GM21528 (cell line): ENCODE data around the gene ETV1.

Source experiments
- ATAC-seq: cut with Tn5 transposase; IDR thresholded peaks from one replicate; pipeline ENCODE4 v1.9.1; 2021; ENCODE audit warnings: mild to moderate bottlenecking, moderate library complexity; ENCODE audit not compliant: unreplicated experiment, low FRiP score

ETV1 gene

DNA sequence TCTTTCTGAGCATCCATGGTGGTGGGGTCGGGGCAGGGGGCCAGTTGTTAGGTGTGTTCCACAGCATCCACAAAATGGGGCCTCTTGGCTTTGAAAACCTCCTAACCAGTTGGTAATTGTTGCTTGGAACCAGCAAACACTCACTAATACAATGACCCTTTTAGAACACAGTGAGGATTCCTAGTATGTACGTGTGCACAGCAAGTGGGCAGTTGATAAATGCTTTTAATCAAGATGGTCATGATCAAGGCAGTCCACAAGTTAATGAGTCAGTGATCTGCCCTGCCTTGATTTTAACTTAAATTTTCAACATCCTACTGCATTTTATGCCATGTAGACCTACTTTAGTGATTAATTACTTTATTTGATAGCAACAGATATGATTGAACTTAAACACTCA lies 103.1 kb downstream of the ETV1 start:
- ATAC-seq = no peak

DNA sequence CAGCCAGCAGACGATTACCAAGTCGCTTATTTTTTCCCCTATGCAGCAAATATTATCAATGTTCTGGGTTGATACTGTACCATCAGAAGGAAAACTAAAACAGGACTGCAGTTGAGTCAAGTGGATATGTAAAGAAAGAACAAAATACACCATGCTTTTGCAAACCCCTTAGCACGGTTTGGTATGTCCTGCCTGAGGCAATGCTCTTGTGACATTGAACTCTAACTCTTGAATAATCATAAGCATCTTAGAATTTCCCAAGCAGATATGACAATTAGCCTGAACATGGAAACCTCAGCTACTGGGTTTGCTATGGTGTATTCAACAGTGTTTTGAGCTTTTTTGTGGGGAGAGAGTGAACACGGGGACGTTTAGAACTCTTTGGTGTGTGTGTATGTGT lies 107.4 kb downstream of the ETV1 start:
- no peak for ATAC-seq

DNA sequence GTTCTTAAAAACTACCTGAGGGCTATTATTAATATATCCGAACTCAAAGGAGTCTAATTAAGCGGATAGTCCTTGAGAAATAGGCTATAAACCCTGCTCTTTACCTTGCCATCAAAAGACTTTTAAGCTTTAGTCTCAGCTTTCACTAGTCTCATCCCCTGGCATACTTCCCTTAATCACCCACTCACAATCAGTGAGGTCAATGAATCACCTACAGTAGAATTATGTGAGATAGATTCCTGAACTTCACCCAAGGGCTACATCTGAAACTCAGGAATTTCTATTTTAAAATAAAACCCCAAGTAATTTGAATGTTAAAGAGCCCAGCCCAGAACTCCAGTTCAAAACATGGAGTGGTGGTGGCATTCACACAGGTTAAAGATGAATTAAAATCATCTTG lies 108.7 kb downstream of the ETV1 start:
- no peak for ATAC-seq

DNA sequence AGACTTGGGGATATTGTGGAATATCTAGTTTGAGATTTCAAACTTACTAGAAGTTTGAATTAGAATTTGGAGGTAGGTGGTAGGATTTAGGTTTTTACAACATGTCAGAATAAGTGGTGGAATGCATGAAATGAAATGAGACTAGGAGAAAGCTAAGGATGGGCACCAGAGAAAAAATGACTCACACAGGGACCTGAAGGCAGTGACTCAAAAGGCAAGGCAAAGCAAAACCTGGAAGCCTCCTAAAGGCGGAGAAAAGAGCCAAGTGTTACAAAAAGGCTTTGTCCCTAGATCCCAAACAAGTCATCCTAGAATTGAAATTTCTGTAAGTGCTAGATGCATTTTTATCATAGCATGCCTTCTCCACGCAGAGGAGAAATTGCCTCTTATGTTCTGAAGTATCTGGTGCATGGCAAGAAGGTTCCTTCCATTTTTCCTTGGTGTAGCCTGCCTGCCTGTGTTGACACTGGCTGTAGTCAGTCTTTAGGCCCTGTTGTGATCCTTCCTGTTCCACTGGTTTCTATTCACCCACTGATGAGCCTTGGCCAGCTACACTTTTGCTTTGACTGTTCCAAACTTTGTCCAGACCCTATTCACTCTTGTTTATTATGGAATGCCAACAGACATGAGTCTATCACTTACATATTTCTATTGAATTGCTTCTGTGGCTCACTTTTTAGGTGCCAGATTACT lies 109.3 kb downstream of the ETV1 start:
- ATAC-seq = no peak

DNA sequence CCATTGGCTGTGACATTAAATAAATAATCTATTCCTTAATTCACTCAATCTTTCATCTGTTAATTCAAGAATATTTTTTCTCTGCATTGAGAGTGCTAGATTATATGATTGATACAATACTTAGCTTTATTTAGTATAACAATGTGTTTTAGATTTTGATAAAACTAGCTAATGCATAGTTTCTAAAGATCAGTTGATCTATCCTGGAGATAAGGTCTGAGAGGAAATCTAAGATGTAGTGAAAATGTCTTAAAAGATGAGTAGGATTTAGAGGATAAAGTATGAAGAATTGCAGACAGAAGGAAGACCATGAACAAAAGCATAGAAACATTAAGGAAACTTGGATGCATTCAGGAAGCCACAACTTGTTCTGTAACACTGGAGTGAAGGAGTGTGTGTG lies 110.3 kb downstream of the ETV1 start:
- no peak for ATAC-seq

DNA sequence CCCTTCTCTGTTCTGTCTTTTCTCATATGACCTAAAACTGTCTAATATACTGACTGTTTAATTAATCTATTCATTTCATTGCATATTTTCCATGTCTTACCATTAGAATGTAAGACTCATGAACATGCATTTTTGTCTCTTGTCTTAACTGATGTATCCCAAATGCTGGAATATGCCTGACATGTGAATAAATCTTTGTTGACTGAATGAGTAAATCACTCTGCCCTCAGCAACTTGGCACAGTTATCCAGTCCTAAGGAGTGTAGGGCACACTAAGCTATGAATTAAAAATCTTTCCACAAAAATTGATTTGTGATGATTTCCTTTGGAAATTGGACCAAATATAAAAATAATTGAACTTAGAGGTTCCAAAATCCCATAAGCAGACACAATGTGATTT lies 111.3 kb downstream of the ETV1 start:
- ATAC-seq = no peak

DNA sequence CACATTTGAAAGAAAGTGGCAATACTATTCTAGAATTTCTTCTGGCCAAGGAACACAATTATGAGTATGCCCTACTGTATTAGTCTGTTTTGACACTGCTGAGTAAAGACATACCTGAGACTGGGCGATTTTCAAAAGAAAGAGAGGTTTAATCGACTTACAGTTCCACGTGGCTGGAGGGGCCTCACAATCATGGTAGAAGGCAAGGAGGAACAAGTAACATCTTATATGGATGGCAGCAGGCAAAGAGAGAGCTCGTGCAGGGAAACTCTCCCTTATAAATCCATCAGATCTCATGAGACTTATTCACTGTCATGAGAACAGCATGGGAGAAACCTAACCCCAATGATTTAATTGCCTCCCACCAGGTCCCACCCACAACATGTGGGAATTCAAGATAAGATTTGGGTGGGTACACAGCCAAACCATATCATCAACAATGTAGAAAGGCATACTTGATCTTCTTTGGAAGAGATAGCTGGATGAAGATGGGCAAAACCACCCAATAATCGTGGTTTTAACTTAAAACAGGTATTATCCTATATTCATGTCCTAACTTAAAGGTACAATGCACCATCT lies 113.9 kb downstream of the ETV1 start:
- no peak for ATAC-seq

DNA sequence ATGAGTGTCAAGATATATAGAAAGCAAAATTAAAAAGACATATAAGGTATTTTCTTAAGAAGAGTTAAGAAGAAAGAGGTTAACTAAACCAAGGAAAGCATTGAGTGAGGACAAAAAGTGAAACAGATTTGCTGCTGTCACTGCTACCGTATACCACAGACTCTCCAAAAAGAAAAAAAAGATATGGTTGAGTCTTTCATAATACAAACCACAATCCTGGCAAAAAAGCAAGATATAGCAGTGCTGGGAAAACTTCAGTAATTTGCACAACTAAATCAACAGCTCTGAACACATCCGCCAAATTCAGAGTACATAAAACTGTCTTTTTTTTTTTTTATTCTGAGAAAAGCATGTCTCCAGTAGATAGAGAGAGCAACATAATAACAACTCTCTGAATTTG lies 114.7 kb downstream of the ETV1 start:
- ATAC-seq = no peak

DNA sequence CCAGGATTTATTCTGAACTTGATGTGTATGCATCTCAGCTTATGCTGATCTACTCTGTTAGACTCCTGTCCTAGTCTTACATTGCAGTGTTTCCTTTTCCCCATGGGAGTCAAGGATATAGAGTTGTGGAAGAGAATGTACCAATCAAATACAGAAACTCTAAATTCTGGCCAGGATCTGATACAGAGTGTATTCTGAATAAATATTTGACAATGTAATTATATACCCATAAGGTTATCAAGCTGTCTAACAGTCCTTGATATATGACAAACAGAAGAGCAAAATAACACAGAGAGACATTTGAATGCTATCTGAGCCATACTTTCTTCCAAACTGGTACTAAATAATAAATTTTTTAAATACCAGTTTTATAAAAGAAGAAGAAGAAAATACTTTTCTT lies 116.8 kb downstream of the ETV1 start:
- no peak for ATAC-seq

DNA sequence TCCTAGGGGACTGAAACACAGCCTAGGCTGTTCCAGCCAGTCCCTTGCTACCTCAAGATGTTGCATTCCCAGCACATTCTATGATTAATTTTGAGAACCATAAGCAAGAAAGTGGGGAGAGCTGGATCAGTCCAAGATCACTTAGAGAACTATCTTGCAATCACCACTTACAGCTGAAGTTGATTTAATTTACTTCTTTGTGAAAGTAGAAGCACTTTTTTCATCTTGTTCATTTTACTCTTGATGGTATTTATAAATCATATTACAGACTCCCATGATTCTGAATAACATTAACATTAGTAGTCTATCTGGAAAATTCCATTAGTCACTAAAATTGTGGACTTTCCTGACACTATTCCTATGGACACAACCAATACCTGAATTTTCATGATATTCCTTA lies 118.5 kb downstream of the ETV1 start:
- ATAC-seq = no peak

DNA sequence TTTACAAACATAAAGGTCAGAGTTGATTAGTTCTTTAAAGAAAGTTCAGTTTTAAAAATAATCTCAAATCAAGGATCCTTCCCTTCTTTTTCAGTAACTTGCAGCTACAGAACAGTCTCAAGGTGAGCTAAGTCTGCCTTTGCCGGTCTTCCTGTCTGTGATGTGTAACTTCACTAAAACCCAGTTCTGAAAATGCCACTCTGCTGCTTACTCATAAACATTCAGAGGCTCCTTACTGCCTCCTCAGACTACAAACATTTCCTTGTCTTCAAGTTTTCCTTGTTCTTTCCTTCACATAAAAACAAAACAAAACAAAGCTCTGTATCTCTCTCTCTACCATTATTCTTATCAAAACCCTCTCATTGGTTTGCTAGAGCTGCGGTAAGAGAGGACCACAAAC lies 128.7 kb downstream of the ETV1 start:
- ATAC-seq = no peak

DNA sequence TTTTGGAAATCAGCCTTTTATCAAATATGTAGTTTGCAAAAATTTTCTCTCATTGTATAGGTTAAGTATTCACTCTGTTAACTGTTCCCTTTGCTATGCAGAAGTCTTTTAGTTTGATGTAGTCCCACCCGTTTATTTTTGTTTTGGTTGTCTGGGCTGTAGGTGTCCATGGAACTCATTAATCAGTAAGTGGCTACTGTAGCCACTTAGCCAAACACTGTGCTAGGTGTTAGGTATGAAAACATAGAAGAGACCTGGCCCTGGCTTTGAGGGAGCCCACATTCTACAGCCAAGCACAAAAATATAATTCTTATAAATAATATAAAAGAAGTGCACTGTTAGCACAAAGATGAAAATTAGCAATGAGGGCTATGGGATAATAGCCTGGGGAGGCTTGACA lies 133.5 kb downstream of the ETV1 start:
- no peak for ATAC-seq

DNA sequence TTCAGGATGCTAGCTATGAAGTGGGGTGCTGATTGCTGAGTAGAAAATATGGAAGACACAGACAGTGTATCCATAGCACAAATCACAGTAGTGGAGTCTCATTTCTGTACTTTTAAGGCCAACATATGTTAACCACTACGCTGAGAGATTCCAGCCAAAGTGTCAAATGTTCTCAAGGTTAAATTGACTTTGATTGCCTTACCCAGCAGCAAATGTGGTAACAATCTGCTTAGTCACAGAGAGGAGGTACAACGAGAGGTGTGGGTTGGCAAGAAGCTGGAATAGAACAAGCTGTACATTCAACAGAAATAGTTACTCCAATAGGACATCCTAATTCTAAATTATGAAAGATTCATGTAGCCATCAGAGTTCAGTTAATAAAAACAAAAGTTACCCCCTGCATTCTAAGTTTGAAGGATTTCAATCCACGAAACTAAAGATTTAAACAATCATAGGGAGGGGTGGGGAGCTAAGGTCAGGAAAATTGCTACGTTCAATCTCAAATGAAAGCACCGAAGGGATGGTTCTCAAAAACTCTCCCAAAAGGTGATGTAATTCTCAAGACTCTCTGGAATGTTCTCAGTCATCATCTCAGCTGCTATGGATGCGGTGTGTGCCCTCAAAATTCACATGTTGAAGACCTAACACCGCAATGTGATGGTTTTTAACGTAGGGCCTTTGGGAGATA lies 137.0 kb downstream of the ETV1 start:
- ATAC-seq = no peak

DNA sequence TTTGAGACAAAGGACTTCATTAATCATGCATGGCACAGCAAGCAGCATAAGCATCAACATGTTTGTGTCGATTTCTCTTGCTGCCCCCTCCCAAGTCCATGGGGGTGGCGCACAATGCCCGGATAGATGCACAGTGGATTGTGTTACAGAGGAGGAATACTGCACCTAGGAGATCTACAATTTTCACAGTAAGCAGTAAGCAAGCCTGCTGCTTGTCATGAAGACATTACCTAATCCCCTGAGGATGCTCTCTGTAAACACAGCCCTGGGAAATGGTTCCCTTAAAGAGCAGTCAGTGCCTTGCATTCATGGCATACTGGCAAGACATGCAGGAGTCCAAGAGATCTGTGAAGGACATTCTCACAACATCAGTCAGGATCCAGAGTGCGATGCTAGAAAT lies 137.7 kb downstream of the ETV1 start:
- ATAC-seq = no peak

DNA sequence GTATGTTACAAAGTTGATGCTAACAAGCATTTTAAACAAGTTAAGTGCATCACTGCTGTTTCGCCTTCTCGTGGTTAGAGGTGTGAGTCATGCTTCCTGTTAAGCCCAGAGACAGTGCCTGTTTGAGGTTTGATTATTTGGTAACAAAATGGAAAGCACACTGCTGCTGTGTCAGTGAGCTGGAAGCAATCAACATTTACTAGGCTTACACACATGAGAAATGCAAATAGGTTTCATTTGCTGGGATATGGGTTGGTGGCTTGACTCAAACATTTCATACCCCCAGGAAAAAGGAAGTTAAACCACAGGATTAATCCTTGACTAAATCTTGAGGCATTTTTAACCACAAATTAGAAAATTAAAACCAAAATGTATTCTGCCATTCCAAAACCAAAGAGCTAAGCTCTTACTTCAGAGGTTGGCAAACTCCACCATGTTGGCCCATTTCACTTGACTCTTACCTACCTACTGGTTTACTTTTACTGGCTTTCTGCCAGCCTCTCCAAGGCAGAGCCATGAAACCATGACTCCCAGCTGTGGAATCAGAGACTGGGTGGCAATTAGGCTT lies 139.2 kb downstream of the ETV1 start:
- no peak for ATAC-seq

DNA sequence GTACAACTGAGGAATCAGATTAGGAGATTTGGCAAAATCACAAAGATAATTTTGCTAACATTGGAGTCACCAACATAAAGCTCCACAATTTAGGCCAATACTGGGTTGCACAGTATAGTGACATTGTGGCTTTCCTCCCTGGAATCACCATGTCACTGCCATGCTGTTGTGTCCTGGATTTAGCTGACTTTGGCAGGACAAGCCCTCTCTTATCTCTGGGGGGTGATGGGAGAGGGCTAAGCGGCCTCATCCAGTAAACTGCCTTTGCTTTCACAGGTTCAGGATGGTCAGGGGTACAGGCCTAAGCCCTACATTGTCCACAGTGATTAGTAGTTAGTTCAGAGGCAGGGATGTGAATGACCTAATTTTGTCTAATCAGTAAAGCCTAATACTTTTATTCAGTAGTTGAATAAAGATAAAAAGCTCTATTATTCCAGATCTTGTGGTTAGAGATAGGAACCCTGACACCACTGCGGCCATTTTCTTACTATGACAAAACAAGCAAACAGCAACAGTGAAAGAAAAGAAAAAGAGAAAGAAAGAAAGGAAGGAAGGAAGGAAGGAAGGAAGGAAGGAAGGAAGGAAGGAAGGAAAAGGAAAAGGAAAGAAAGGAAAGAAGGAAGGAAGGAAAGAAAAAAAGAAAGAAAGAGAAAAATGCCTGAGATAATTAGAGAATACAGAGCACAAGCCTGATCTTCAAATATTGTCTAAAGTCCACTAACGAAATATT lies 140.1 kb downstream of the ETV1 start:
- no peak for ATAC-seq

DNA sequence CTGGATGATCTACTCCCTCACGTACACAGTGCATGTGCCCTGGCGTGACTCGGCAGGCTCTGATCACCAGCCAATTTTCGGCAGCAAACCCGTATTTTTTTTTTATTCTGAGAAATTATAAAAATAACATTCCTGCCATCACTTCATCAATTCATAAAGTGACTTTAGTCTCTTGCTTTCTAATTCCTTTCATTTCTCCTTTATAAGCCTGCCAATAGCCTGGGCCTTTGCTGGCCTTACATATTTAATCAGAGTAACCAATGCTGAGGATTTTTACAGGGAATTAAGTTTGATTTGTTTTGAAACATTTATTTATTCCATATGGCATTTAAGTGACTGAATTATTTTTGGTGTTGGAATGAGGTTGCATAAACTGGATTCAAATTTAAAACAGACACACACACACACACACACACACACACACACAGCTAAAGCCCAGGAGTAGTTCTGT lies 140.8 kb downstream of the ETV1 start:
- no peak for ATAC-seq

DNA sequence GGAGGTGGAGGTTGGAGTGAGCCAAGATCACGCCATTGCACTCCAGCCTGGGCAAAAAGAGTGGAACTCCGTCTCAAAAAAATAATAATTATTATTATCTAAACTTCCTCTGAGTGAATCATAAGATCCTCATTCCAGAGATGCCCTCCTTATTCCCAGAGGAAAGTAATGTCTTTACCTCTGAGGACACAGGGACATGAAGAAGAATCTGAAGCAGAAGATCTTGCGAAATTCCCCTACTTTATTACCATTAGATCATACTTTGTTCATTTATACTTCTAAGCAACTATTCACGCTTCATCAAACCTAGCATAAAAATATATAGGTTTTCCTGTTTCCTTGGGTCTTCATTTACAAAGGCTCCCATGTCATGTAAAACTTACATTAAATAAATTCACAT lies 143.1 kb downstream of the ETV1 start:
- ATAC-seq = no peak

DNA sequence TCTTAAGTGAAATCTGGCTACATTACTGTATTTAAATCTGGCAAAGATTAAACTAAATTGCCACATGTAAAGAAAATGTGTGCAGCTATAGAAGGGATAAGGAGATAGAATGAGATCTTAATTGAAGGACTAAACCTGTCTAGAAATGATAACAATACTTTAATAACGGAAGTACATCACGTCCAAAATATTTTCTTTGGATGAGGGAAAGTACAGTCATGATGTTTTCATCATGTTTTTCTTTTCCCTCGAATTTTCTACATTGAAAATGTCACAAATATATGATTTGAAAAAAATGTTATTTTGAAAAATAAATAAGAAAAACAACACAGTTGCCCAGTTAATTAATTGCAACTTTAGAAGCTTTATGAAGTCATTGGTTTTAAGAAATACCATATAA lies 143.9 kb downstream of the ETV1 start:
- ATAC-seq = no peak

DNA sequence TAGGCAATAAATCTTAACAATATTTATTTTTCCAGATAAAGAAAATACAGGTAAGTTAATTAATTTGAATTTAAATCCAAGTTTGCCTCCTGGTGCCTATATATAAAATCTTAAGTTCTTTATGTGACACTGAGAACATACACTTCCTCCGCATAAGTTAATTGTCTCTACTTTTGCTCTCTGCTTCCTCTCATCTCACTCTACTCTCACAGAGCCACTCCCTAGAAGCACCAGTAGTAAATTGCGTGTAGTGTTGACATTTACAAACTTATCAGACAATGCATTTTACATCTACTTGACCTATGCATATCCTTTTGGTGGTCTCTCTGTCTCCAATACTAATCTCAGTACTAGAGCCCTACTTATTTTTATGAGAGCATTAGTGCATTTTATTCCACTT lies 144.5 kb downstream of the ETV1 start:
- ATAC-seq = no peak

DNA sequence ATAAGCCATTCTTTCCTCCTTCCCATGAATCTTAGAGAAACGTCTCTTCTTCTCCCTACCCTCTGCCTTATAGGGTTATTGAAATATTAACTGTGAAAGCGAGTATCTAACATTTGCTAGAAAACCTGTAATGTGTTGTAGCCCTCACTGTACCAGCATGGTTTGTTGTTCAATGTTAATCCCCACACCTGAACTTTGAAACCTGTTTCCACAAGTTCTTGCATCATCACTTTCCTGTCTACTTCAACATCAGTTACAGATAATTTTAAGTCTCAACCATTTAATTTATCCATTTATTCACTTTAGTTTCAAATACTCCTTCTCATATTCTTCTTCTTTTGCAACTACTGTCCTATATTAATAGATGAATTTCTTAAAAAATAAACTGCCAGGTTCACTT lies 148.2 kb downstream of the ETV1 start:
- no peak for ATAC-seq
